ENCODE results near the gene ARSB.

ARSB gene

DNA sequence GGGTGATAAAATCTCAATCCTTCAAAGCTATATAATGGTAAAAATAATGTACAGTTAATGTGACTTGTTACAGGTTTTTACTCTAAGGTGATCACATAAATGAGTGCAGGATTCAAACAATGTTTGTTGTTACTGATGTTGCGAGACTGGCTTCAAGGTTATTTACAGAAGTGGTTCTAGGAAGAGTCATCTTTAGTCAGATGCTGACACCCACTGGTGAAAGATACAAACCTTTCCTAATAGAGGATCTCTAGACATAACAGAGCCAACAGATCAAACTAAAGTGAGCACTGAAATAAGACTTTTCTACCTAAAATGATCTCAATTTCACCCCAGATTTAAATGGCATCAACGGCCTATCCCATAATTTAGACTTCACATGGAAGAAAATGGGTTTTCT, 20.2 kb downstream of the ARSB start:
- no peaks in the 10 kb centered on the region for H3K27me3 ChIP-seq (replicated peaks; ENCODE audit: control insufficient read depth, insufficient read depth, low read length)
- no peak overlapping the region for H3K4me3 ChIP-seq (replicated peaks; ENCODE audit: low read depth, low read length)
- H3K36me3 ChIP-seq (ENCODE audit: control insufficient read depth, insufficient read depth, low read length) = no peaks in the 10 kb centered on the region
- no peak for DNase-seq (ENCODE audit: extremely low read depth, insufficient read length)
- TF ChIP-seq, protein P1, sequence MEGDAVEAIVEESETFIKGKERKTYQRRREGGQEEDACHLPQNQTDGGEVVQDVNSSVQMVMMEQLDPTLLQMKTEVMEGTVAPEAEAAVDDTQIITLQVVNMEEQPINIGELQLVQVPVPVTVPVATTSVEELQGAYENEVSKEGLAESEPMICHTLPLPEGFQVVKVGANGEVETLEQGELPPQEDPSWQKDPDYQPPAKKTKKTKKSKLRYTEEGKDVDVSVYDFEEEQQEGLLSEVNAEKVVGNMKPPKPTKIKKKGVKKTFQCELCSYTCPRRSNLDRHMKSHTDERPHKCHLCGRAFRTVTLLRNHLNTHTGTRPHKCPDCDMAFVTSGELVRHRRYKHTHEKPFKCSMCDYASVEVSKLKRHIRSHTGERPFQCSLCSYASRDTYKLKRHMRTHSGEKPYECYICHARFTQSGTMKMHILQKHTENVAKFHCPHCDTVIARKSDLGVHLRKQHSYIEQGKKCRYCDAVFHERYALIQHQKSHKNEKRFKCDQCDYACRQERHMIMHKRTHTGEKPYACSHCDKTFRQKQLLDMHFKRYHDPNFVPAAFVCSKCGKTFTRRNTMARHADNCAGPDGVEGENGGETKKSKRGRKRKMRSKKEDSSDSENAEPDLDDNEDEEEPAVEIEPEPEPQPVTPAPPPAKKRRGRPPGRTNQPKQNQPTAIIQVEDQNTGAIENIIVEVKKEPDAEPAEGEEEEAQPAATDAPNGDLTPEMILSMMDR (IDR thresholded peaks at IDR 0.05; ENCODE audit: insufficient read depth, low read length, poor library complexity, severe bottlenecking) = peak; percentile 42

DNA sequence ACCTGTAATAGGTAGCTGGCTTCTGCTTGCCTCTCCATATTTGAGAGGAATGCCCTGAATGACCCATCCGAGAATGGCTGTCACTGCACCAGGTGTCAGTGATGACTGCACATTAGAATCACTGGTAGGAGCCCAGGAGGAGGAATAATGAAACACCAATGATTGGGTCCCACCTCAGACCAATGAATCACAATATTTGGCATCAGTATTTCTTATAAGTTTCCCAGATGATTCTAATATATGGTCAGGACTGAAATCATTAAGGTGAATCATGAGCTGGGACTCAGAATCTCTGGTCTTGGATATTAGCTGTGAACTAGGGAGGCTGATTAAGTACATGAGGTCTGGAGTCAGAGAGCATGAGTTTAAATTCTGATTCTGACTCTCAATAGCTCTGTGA, 23.4 kb downstream of the ARSB start:
- TF ChIP-seq, protein P1 (IDR thresholded peaks at IDR 0.05; ENCODE audit: insufficient read depth, low read length, poor library complexity, severe bottlenecking) = no peak
- Histone ChIP-seq H3K36me3 (ENCODE audit: control insufficient read depth, insufficient read depth, low read length) (no peaks in the 10 kb centered on the region; the same call in 1 of the 2 replicates), H3K27me3 (replicated peaks; ENCODE audit: control insufficient read depth, insufficient read depth, low read length) (no peaks in the 10 kb centered on the region), H3K4me3 (replicated peaks; ENCODE audit: low read depth, low read length) (no peak overlapping the region)
- DNase-seq (ENCODE audit: extremely low read depth, insufficient read length) = no peak

DNA sequence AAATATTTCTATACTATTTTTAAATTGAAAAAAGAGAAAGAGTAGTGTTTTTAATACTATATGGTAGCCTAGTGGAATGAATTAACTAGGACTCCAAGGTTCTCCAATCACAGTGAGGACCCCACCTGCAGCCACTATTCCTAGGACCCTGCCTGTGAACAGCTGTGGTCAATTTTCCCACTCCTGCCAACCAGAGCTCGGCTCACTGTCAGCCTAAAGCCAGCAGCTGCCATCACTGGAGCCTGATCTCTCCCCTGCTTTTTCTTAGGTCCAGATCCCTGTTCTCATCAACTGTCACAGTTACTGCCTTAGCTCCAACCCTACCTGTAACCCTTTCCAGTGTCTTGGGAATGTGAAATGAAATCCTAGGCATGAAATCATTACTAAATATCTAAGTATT, 25.3 kb downstream of the ARSB start:
- Histone ChIP-seq H3K36me3 (ENCODE audit: control insufficient read depth, insufficient read depth, low read length) (no peaks in the 10 kb centered on the region; the same call in 1 of the 2 replicates), H3K4me3 (replicated peaks; ENCODE audit: low read depth, low read length) (no peak overlapping the region), H3K27me3 (replicated peaks; ENCODE audit: control insufficient read depth, insufficient read depth, low read length) (no peaks in the 10 kb centered on the region)
- DNase-seq (ENCODE audit: extremely low read depth, insufficient read length) = no peak
- TF ChIP-seq, protein P1 (IDR thresholded peaks at IDR 0.05; ENCODE audit: insufficient read depth, low read length, poor library complexity, severe bottlenecking) = no peak

DNA sequence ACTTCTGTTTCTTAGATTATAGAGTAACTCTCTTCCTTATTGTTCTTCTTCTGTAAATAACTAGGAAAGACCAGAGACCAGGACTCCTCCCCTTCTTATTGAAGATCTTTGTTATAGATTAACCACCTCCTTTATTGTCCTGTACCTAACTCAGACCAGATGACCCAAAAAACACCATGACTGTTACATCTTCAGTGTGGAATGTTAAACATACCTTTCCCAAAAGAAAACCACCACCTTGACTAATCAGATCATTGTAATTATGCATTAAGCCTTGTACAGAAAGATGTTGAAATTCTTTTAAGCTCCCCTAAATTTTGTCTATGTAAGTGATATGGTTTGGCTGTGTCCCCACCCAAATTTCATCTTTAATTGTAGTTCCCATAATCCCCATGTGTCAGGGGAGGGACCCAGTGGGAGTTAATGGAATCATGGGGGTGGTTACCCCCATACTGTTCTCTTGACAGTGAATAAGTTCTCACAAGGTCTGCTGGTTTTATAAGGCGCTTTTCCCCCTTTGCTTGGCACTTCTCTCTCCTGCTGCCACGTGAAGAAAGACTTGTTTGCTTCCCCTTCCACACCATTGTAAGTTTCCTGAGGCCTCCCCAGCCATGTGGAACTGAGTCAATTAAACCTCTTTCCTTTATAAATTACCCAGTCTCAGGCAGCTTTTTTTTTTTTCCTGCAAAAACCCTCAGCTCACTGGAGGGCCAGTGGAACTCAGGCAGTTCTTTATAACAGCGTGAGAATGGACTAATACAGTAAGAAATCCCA, 26.3 kb downstream of the ARSB start:
- Histone ChIP-seq H3K36me3 (ENCODE audit: control insufficient read depth, insufficient read depth, low read length) (no peaks in the 10 kb centered on the region; the same call in 1 of the 2 replicates), H3K4me3 (replicated peaks; ENCODE audit: low read depth, low read length) (no peak overlapping the region), H3K27me3 (replicated peaks; ENCODE audit: control insufficient read depth, insufficient read depth, low read length) (no peaks in the 10 kb centered on the region)
- DNase-seq (ENCODE audit: extremely low read depth, insufficient read length) = no peak
- TF ChIP-seq, protein P1 (IDR thresholded peaks at IDR 0.05; ENCODE audit: insufficient read depth, low read length, poor library complexity, severe bottlenecking) = no peak

DNA sequence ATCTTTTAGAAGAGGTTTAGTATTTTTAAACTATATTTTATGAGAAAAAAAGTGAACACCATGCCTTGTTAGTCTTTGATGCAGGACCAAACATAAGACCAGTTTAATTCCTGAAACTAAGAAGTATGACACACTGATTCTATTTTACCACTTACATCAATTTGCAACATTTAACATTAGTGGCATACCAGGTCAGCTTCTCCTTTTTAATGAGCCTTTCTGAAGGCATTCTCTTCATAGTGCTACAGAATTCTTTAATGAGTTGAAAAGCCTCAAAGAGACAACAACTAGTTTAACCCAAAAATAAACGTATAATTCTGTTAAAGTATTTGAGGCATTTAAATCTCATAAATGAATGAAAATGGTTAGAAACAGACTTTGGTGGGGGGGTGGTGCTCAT, 28.2 kb downstream of the ARSB start:
- no peak for DNase-seq (ENCODE audit: extremely low read depth, insufficient read length)
- H3K27me3 ChIP-seq (replicated peaks; ENCODE audit: control insufficient read depth, insufficient read depth, low read length) = no peaks in the 10 kb centered on the region
- TF ChIP-seq, protein P1 (IDR thresholded peaks at IDR 0.05; ENCODE audit: insufficient read depth, low read length, poor library complexity, severe bottlenecking) = no peak
- no peak overlapping the region for H3K4me3 ChIP-seq (replicated peaks; ENCODE audit: low read depth, low read length)
- H3K36me3 ChIP-seq (ENCODE audit: control insufficient read depth, insufficient read depth, low read length) = no peaks in the 10 kb centered on the region; the same call in 1 of the 2 replicates

Data from GM06990 (cell line).